ENCODE data around the gene FCRL3.

- TF ChIP-seq HDAC2 (IDR thresholded peaks at IDR 0.05) (no peak), PML (IDR thresholded peaks at IDR 0.05; ENCODE audit: low read length) (no peak), GABPA (IDR thresholded peaks at IDR 0.05; ENCODE audit: low read depth) (no peak), ATF2 (IDR thresholded peaks at IDR 0.05; ENCODE audit: low read length) (no peak), ATF3 (IDR thresholded peaks at IDR 0.05; ENCODE audit: borderline replicate concordance, extremely low read depth, low read depth, low read length) (no peak), RAD21 (IDR thresholded peaks at IDR 0.05; ENCODE audit: insufficient read depth, low read depth, low read length) (no peak), BACH1 (IDR thresholded peaks at IDR 0.05; ENCODE audit: borderline replicate concordance) (no peak), EZH2 (IDR thresholded peaks at IDR 0.05; ENCODE audit: borderline replicate concordance, control insufficient read depth, low read depth, low read length) (no peak), SIN3A (IDR thresholded peaks at IDR 0.05; ENCODE audit: low read depth, low read length) (no peak)
- TF ChIP-seq, protein P1, sequence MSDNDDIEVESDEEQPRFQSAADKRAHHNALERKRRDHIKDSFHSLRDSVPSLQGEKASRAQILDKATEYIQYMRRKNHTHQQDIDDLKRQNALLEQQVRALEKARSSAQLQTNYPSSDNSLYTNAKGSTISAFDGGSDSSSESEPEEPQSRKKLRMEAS (IDR thresholded peaks at IDR 0.05; ENCODE audit: low read depth, low read length), result no peak
- TF ChIP-seq, protein P2, sequence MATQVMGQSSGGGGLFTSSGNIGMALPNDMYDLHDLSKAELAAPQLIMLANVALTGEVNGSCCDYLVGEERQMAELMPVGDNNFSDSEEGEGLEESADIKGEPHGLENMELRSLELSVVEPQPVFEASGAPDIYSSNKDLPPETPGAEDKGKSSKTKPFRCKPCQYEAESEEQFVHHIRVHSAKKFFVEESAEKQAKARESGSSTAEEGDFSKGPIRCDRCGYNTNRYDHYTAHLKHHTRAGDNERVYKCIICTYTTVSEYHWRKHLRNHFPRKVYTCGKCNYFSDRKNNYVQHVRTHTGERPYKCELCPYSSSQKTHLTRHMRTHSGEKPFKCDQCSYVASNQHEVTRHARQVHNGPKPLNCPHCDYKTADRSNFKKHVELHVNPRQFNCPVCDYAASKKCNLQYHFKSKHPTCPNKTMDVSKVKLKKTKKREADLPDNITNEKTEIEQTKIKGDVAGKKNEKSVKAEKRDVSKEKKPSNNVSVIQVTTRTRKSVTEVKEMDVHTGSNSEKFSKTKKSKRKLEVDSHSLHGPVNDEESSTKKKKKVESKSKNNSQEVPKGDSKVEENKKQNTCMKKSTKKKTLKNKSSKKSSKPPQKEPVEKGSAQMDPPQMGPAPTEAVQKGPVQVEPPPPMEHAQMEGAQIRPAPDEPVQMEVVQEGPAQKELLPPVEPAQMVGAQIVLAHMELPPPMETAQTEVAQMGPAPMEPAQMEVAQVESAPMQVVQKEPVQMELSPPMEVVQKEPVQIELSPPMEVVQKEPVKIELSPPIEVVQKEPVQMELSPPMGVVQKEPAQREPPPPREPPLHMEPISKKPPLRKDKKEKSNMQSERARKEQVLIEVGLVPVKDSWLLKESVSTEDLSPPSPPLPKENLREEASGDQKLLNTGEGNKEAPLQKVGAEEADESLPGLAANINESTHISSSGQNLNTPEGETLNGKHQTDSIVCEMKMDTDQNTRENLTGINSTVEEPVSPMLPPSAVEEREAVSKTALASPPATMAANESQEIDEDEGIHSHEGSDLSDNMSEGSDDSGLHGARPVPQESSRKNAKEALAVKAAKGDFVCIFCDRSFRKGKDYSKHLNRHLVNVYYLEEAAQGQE (IDR thresholded peaks at IDR 0.05; ENCODE audit: low read depth, low read length), result no peak
- TF ChIP-seq, protein P3, sequence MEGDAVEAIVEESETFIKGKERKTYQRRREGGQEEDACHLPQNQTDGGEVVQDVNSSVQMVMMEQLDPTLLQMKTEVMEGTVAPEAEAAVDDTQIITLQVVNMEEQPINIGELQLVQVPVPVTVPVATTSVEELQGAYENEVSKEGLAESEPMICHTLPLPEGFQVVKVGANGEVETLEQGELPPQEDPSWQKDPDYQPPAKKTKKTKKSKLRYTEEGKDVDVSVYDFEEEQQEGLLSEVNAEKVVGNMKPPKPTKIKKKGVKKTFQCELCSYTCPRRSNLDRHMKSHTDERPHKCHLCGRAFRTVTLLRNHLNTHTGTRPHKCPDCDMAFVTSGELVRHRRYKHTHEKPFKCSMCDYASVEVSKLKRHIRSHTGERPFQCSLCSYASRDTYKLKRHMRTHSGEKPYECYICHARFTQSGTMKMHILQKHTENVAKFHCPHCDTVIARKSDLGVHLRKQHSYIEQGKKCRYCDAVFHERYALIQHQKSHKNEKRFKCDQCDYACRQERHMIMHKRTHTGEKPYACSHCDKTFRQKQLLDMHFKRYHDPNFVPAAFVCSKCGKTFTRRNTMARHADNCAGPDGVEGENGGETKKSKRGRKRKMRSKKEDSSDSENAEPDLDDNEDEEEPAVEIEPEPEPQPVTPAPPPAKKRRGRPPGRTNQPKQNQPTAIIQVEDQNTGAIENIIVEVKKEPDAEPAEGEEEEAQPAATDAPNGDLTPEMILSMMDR (IDR thresholded peaks at IDR 0.05 in 2 of 3, conservative IDR thresholded peaks at IDR 0.05 in 1 of 3; ENCODE audit: control insufficient read depth in 2 of 3, extremely low read depth in 1 of 3, insufficient read depth in 1 of 3, low read depth in 3 of 3, low read length in 3 of 3), result no peak
- TF ChIP-seq, protein P4, sequence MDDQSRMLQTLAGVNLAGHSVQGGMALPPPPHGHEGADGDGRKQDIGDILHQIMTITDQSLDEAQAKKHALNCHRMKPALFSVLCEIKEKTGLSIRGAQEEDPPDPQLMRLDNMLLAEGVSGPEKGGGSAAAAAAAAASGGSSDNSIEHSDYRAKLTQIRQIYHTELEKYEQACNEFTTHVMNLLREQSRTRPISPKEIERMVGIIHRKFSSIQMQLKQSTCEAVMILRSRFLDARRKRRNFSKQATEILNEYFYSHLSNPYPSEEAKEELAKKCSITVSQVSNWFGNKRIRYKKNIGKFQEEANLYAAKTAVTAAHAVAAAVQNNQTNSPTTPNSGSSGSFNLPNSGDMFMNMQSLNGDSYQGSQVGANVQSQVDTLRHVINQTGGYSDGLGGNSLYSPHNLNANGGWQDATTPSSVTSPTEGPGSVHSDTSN (IDR thresholded peaks at IDR 0.05; ENCODE audit: insufficient replicate concordance, low read depth, low read length), result no peak
These were observed 33.8 kb upstream of the FCRL3 start for GRCh38 chr1:157734321-157734720.
